GM12892 (cell line): ENCODE measurements around the gene CAMTA1.

ENCODE experiments used
- DNase-seq: peaks from one replicate; pipeline ENCODE4 v3.0.0; 2011; ENCODE audit not compliant: insufficient read length
- FAIRE-seq: peaks from 2 replicates; lab custom pipeline; 2011; peaks lifted over from hg19 to GRCh38; lab: Jason Lieb, UNC
- POLR2A ChIP-seq: IDR thresholded peaks from 2 replicates; pipeline ENCODE4 v1.6.1; 2011; ENCODE audit warnings: low read depth, low read length, control low read depth
- POLR2AphosphoS5 ChIP-seq: IDR thresholded peaks from 2 replicates; pipeline ENCODE4 v1.6.1; 2011; ENCODE audit warnings: low read depth, low read length, control low read depth
- TAF1 ChIP-seq: IDR thresholded peaks from 2 replicates; pipeline ENCODE4 v1.6.1; 2011; ENCODE audit warnings: low read depth, mild to moderate bottlenecking, control low read depth, low read length, borderline replicate concordance

Gene CAMTA1

GRCh38 chr1:7467476-7468175, 682.4 kb downstream of the CAMTA1 start:
- FAIRE-seq: no peak

GRCh38 chr1:7468248-7468647, 683.0 kb downstream of the CAMTA1 start:
- FAIRE-seq: no peak
- no peak for DNase-seq
- TF ChIP-seq TAF1 (no peak), POLR2A (no peak), POLR2AphosphoS5 (no peak)

More at GRCh38 chr1:7467476-7468175, 682.4 kb downstream of the CAMTA1 start:
- no peak for DNase-seq
- TF ChIP-seq POLR2AphosphoS5 (no peak), TAF1 (no peak), POLR2A (no peak)

- TF ChIP-seq POLR2A (no peak), POLR2AphosphoS5 (no peak), TAF1 (no peak)
- no peak for FAIRE-seq
- DNase-seq: no peak
These were observed 684.1 kb downstream of the CAMTA1 start for GRCh38 chr1:7469255-7469938.

- TF ChIP-seq POLR2AphosphoS5 (no peak), TAF1 (no peak), POLR2A (no peak)
- no peak for FAIRE-seq
- no peak for DNase-seq
These were observed 685.8 kb downstream of the CAMTA1 start for GRCh38 chr1:7470904-7471638.

- no peak for FAIRE-seq
- no peak for DNase-seq
- no peak for TF ChIP-seq POLR2AphosphoS5
- no peak for TF ChIP-seq POLR2A
- no peak for TF ChIP-seq TAF1
These were observed 686.6 kb downstream of the CAMTA1 start for GRCh38 chr1:7471836-7472235.

- no peak for FAIRE-seq
- TF ChIP-seq POLR2AphosphoS5 (no peak), TAF1 (no peak), POLR2A (no peak)
- no peak for DNase-seq
These were observed 688.2 kb downstream of the CAMTA1 start for GRCh38 chr1:7473223-7474142.

GRCh38 chr1:7474143-7474490, 688.9 kb downstream of the CAMTA1 start:
- DNase-seq: no peak
- no peak for FAIRE-seq
- TF ChIP-seq POLR2A: no peak
- no peak for TF ChIP-seq TAF1
- TF ChIP-seq POLR2AphosphoS5: no peak

- no peak for FAIRE-seq
- TF ChIP-seq TAF1 (no peak), POLR2A (no peak), POLR2AphosphoS5 (no peak)
- no peak for DNase-seq
These were observed 689.7 kb downstream of the CAMTA1 start for GRCh38 chr1:7474786-7475502.

GRCh38 chr1:7475691-7476090, 690.4 kb downstream of the CAMTA1 start:
- no peak for FAIRE-seq
- no peak for DNase-seq
- no peak for TF ChIP-seq POLR2A
- TF ChIP-seq POLR2AphosphoS5: no peak
- no peak for TF ChIP-seq TAF1

- DNase-seq (no peak), FAIRE-seq (no peak)
- TF ChIP-seq TAF1 (no peak), POLR2AphosphoS5 (no peak), POLR2A (no peak)
These were observed 691.1 kb downstream of the CAMTA1 start for GRCh38 chr1:7476402-7476801.
